ENCODE data around the gene ZSWIM2.

Gene ZSWIM2

GRCh38 chr2:186842373-186842772 lies 6.6 kb downstream of the ZSWIM2 start:
- H2BK12ac ChIP-seq (ENCODE audit: low read length in 2 of 2): no peak overlapping the region
- H3K36me3 ChIP-seq (ENCODE audit: control insufficient read depth in 1 of 2, insufficient read depth in 2 of 2, low read depth in 1 of 2, low read length in 2 of 2): no peaks in the 10 kb centered on the region
- H2BK15ac ChIP-seq (ENCODE audit: low read depth, poor library complexity, severe bottlenecking): no peak overlapping the region
- no peak overlapping the region for H2BK120ac ChIP-seq (ENCODE audit: low read depth, low read length)
- no peak overlapping the region for H3K14ac ChIP-seq (ENCODE audit: low read length in 2 of 2)
- H3K27ac ChIP-seq (ENCODE audit: low read length, poor library complexity, severe bottlenecking): no peak overlapping the region
- no peaks in the 10 kb centered on the region for H3K9me3 ChIP-seq (ENCODE audit: control insufficient read depth, low read length)
- no peaks in the 10 kb centered on the region for H3K4me1 ChIP-seq (ENCODE audit: control insufficient read depth, insufficient read depth, low read depth, low read length)
- H3K9ac ChIP-seq (ENCODE audit: low read length): no peak overlapping the region
- H3K79me1 ChIP-seq (replicated peaks; ENCODE audit: low read length, poor library complexity, severe bottlenecking): no peaks in the 10 kb centered on the region
- H3K18ac ChIP-seq (ENCODE audit: low read depth in 1 of 2, low read length in 2 of 2): no peak overlapping the region
- WGBS: no CpG with 5 or more reads among the region's 3 CpGs
- no peak overlapping the region for H2AFZ ChIP-seq (ENCODE audit: low read depth, low read length)
- H2BK5ac ChIP-seq (ENCODE audit: low read depth, low read length, poor library complexity, severe bottlenecking): no peak overlapping the region
- H3K4me3 ChIP-seq (ENCODE audit: insufficient read depth in 1 of 2, low read depth in 1 of 2, low read length in 2 of 2): no peak overlapping the region
- H4K91ac ChIP-seq (ENCODE audit: low read length): no peak overlapping the region
- no peak overlapping the region for H3K4ac ChIP-seq (ENCODE audit: low read depth in 1 of 2, low read length in 2 of 2)
- H4K8ac ChIP-seq (ENCODE audit: low read length): no peak overlapping the region
- H3K23ac ChIP-seq (ENCODE audit: low read length in 2 of 2): no peak overlapping the region
- no peak overlapping the region for H2AK5ac ChIP-seq (ENCODE audit: low read length, severe bottlenecking)
- DNase-seq: no peak
- no peak overlapping the region for H3K4me2 ChIP-seq (ENCODE audit: low read length, poor library complexity, severe bottlenecking)
- H3K27me3 ChIP-seq (ENCODE audit: control insufficient read depth in 1 of 2, insufficient read depth in 1 of 2, low read length in 2 of 2): no peaks in the 10 kb centered on the region

DNA sequence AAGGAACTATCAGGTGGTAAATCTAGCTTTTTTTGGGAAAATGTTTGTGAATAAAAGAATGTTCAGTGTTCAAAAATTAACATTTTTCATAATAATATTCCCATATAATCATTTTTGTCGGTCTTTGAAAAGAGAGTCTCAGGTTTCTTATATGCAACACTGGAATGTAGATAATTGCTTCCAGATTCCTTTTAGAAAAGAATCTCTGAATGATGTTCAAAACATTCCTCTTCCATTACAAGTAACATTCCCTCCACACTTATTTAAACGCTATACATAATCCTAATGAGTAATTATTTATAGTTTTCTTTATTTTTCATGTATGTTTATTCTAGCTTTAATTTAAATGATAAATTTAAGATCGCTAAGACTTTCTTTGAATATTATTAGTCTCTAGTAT lies 7.0 kb downstream of the ZSWIM2 start:
- Histone ChIP-seq H3K27ac (ENCODE audit: low read length, poor library complexity, severe bottlenecking) (no peak overlapping the region), H3K18ac (ENCODE audit: low read depth in 1 of 2, low read length in 2 of 2) (no peak overlapping the region), H2BK120ac (ENCODE audit: low read depth, low read length) (no peak overlapping the region), H3K23ac (ENCODE audit: low read length in 2 of 2) (no peak overlapping the region), H3K4me2 (ENCODE audit: low read length, poor library complexity, severe bottlenecking) (no peak overlapping the region), H3K9me3 (ENCODE audit: control insufficient read depth, low read length) (no peaks in the 10 kb centered on the region), H2BK12ac (ENCODE audit: low read length in 2 of 2) (no peak overlapping the region), H2BK15ac (ENCODE audit: low read depth, poor library complexity, severe bottlenecking) (no peak overlapping the region), H3K4ac (ENCODE audit: low read depth in 1 of 2, low read length in 2 of 2) (no peak overlapping the region), H3K27me3 (ENCODE audit: control insufficient read depth in 1 of 2, insufficient read depth in 1 of 2, low read length in 2 of 2) (no peaks in the 10 kb centered on the region), H4K8ac (ENCODE audit: low read length) (no peak overlapping the region), H3K4me3 (ENCODE audit: insufficient read depth in 1 of 2, low read depth in 1 of 2, low read length in 2 of 2) (no peak overlapping the region), H2BK5ac (ENCODE audit: low read depth, low read length, poor library complexity, severe bottlenecking) (no peak overlapping the region), H4K91ac (ENCODE audit: low read length) (no peak overlapping the region), H3K4me1 (ENCODE audit: control insufficient read depth, insufficient read depth, low read depth, low read length) (no peaks in the 10 kb centered on the region), H3K79me1 (replicated peaks; ENCODE audit: low read length, poor library complexity, severe bottlenecking) (no peaks in the 10 kb centered on the region), H3K9ac (ENCODE audit: low read length) (peak overlapping the region; percentile 22), H2AFZ (ENCODE audit: low read depth, low read length) (no peak overlapping the region), H2AK5ac (ENCODE audit: low read length, severe bottlenecking) (no peak overlapping the region), H3K36me3 (ENCODE audit: control insufficient read depth in 1 of 2, insufficient read depth in 2 of 2, low read depth in 1 of 2, low read length in 2 of 2) (no peaks in the 10 kb centered on the region), H3K14ac (ENCODE audit: low read length in 2 of 2) (no peak overlapping the region)
- DNase-seq: no peak
- WGBS: no CpG with 5 or more reads among the region's 3 CpGs

- H3K4ac ChIP-seq (ENCODE audit: low read depth in 1 of 2, low read length in 2 of 2): no peak overlapping the region
- WGBS: 72% methylated on average over 1 of the region's 1 CpG
Measured at GRCh38 chr2:186835628-186836027, 13.3 kb downstream of the ZSWIM2 start.

DNA sequence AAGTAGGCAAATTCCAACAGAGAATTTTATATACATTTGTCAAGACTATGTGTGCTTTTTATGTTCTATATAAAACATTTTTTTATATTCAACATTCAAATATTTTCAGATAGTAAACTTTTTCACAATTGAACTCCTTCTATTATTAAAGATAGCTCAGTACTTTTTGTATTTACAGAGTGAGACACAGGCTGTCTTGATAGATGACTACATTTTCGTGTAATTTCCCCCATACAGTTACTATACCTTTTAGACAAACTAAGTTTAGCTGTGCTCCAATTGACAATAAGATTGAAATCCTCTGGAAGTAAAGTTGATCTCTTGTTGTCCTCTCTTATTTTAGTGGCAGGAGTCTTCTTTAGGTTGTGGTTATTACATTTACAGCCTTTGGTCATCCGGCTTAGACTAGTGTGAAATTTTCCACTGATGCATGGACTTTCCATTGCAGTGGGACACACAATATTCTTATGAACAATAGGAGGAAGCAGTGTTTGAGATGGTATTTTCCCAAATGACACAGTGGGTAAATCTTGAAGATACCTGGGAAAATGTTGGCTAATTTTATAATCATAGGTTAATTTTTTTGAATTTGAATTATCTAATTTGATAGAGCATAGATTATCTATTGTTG lies 21.0 kb downstream of the ZSWIM2 start:
- Histone ChIP-seq H2AK5ac (ENCODE audit: low read length, severe bottlenecking) (no peak overlapping the region), H3K4ac (ENCODE audit: low read depth in 1 of 2, low read length in 2 of 2) (no peak overlapping the region), H4K91ac (ENCODE audit: low read length) (no peak overlapping the region), H3K4me3 (ENCODE audit: insufficient read depth in 1 of 2, low read depth in 1 of 2, low read length in 2 of 2) (no peak overlapping the region), H4K8ac (ENCODE audit: low read length) (no peak overlapping the region), H3K4me2 (ENCODE audit: low read length, poor library complexity, severe bottlenecking) (no peak overlapping the region), H3K27me3 (ENCODE audit: control insufficient read depth in 1 of 2, insufficient read depth in 1 of 2, low read length in 2 of 2) (no peaks in the 10 kb centered on the region), H3K14ac (ENCODE audit: low read length in 2 of 2) (no peak overlapping the region), H3K36me3 (ENCODE audit: control insufficient read depth in 1 of 2, insufficient read depth in 2 of 2, low read depth in 1 of 2, low read length in 2 of 2) (no peaks in the 10 kb centered on the region), H3K9me3 (ENCODE audit: control insufficient read depth, low read length) (no peaks in the 10 kb centered on the region), H3K4me1 (ENCODE audit: control insufficient read depth, insufficient read depth, low read depth, low read length) (no peaks in the 10 kb centered on the region), H2BK12ac (ENCODE audit: low read length in 2 of 2) (no peak overlapping the region), H3K27ac (ENCODE audit: low read length, poor library complexity, severe bottlenecking) (no peak overlapping the region), H3K23ac (ENCODE audit: low read length in 2 of 2) (no peak overlapping the region), H3K9ac (ENCODE audit: low read length) (no peak overlapping the region), H3K79me1 (replicated peaks; ENCODE audit: low read length, poor library complexity, severe bottlenecking) (no peaks in the 10 kb centered on the region), H2BK15ac (ENCODE audit: low read depth, poor library complexity, severe bottlenecking) (no peak overlapping the region), H2AFZ (ENCODE audit: low read depth, low read length) (no peak overlapping the region), H3K18ac (ENCODE audit: low read depth in 1 of 2, low read length in 2 of 2) (no peak overlapping the region), H2BK5ac (ENCODE audit: low read depth, low read length, poor library complexity, severe bottlenecking) (no peak overlapping the region), H2BK120ac (ENCODE audit: low read depth, low read length) (no peak overlapping the region)
- DNase-seq: no peak
- 88% methylated on average over 2 of the region's 2 CpGs for WGBS

More at GRCh38 chr2:186835628-186836027, 13.3 kb downstream of the ZSWIM2 start:
- no peak overlapping the region for H3K18ac ChIP-seq (ENCODE audit: low read depth in 1 of 2, low read length in 2 of 2)
- no peak overlapping the region for H3K23ac ChIP-seq (ENCODE audit: low read length in 2 of 2)
- H3K4me2 ChIP-seq (ENCODE audit: low read length, poor library complexity, severe bottlenecking): no peak overlapping the region
- no peak overlapping the region for H3K9ac ChIP-seq (ENCODE audit: low read length)
- no peak for DNase-seq
- H3K9me3 ChIP-seq (ENCODE audit: control insufficient read depth, low read length): no peaks in the 10 kb centered on the region
- no peak overlapping the region for H2BK120ac ChIP-seq (ENCODE audit: low read depth, low read length)
- no peaks in the 10 kb centered on the region for H3K79me1 ChIP-seq (replicated peaks; ENCODE audit: low read length, poor library complexity, severe bottlenecking)
- no peak overlapping the region for H2BK15ac ChIP-seq (ENCODE audit: low read depth, poor library complexity, severe bottlenecking)
- H4K91ac ChIP-seq (ENCODE audit: low read length): no peak overlapping the region
- H2BK5ac ChIP-seq (ENCODE audit: low read depth, low read length, poor library complexity, severe bottlenecking): no peak overlapping the region
- no peaks in the 10 kb centered on the region for H3K4me1 ChIP-seq (ENCODE audit: control insufficient read depth, insufficient read depth, low read depth, low read length)
- H3K14ac ChIP-seq (ENCODE audit: low read length in 2 of 2): no peak overlapping the region
- no peak overlapping the region for H3K27ac ChIP-seq (ENCODE audit: low read length, poor library complexity, severe bottlenecking)
- H2AFZ ChIP-seq (ENCODE audit: low read depth, low read length): no peak overlapping the region
- no peak overlapping the region for H2AK5ac ChIP-seq (ENCODE audit: low read length, severe bottlenecking)
- no peak overlapping the region for H3K4me3 ChIP-seq (ENCODE audit: insufficient read depth in 1 of 2, low read depth in 1 of 2, low read length in 2 of 2)
- no peak overlapping the region for H4K8ac ChIP-seq (ENCODE audit: low read length)
- H3K36me3 ChIP-seq (ENCODE audit: control insufficient read depth in 1 of 2, insufficient read depth in 2 of 2, low read depth in 1 of 2, low read length in 2 of 2): no peaks in the 10 kb centered on the region
- H2BK12ac ChIP-seq (ENCODE audit: low read length in 2 of 2): no peak overlapping the region
- H3K27me3 ChIP-seq (ENCODE audit: control insufficient read depth in 1 of 2, insufficient read depth in 1 of 2, low read length in 2 of 2): no peaks in the 10 kb centered on the region

All from mesenchymal stem cell (in vitro differentiated cells and primary cell).